Activated T-helper 2 cell treated with anti-CD3 and anti-CD28 coated beads, Interferon-gamma antibody, Interleukin-2, Interleukin-4, amounts not matched to agents 10 μg/mL and 5 μg/mL and 100 μg/mL, durations not matched to agents 14 hours and 24 hours and 36 hours (primary cell): ENCODE measurements around the gene CPNE8. TPM values are rescaled to one million over a fixed set of nuclear protein-coding genes. Genes with fewer than 3 reads are reported as not detected.

ENCODE experiments used
- DNase-seq: peaks from one replicate; pipeline ENCODE4 v3.0.0; 2021; ENCODE audit warnings: low spot score
- H3K27ac Mint-ChIP-seq: one replicate; pipeline ENCODE4 v1.8.0; 2021; ENCODE audit warnings: mixed read lengths
- H3K27me3 Mint-ChIP-seq: one replicate; pipeline ENCODE4 v1.8.0; 2021; ENCODE audit warnings: low read depth, mixed read lengths
- H3K36me3 Mint-ChIP-seq: one replicate; pipeline ENCODE4 v1.8.0; 2021; ENCODE audit warnings: low read depth, mixed read lengths
- H3K4me1 Mint-ChIP-seq: one replicate; pipeline ENCODE4 v1.8.0; 2021; ENCODE audit warnings: low read depth, mixed read lengths
- H3K4me3 Mint-ChIP-seq: one replicate; pipeline ENCODE4 v1.8.0; 2021; ENCODE audit warnings: low read depth, mild to moderate bottlenecking, moderate library complexity, mixed read lengths
- H3K9me3 Mint-ChIP-seq: one replicate; pipeline ENCODE4 v1.8.0; 2021; ENCODE audit warnings: mixed read lengths
- intact Hi-C: fragments of 100-400 bp; cut with micrococcal nuclease; formaldehyde crosslinking; loops from one replicate; pipeline ENCODE4 v1.15.1; 2023
- total RNA-seq: library from RNA; stranded (reverse); gene quantifications from 2 replicates; pipeline ENCODE4 v1.2.3, GENCODE V29; 2022

The CPNE8 gene
- total RNA-seq, result 4.7 and 5.0 TPM in 2 replicates

GRCh38 chr12:38905480-38906351, at the start of gene CPNE8:
CPNE8 (minus strand) TSS chr12:38905591; CDS start chr12:38905534, 57 bp downstream.
- intact Hi-C loops, result loop anchor here (1.0 to 10.0 kb wide), 6 partner anchors 131 to 768 kb away; no protein-coding TSS in a partner anchor
- Mint-ChIP-seq H3K4me3 (peak within 1 kb of the TSS; percentile 89), H3K27ac (peak within 1 kb of the TSS; percentile 90), H3K36me3 (peaks cover 3% of the 10 kb centered on the region), H3K9me3 (no peaks in the 10 kb centered on the region), H3K4me1 (peaks cover 31% of the 10 kb centered on the region), H3K27me3 (peaks cover 16% of the 10 kb centered on the region)
- DNase-seq, result peak; percentile 30

GRCh38 chr12:38954238-38954873, 49.0 kb upstream of the CPNE8 start:
- Mint-ChIP-seq H3K36me3 (no peaks in the 10 kb centered on the region), H3K27ac (no peak overlapping the region), H3K9me3 (no peaks in the 10 kb centered on the region), H3K4me1 (no peaks in the 10 kb centered on the region), H3K27me3 (no peaks in the 10 kb centered on the region), H3K4me3 (no peak overlapping the region)
- no peak for DNase-seq
- intact Hi-C loops, result no loop called here

- intact Hi-C loops, result no loop called here
- Mint-ChIP-seq H3K27ac (no peak overlapping the region), H3K27me3 (no peaks in the 10 kb centered on the region), H3K9me3 (no peaks in the 10 kb centered on the region), H3K36me3 (no peaks in the 10 kb centered on the region), H3K4me1 (no peaks in the 10 kb centered on the region), H3K4me3 (no peak overlapping the region)
- no peak for DNase-seq
Observed at GRCh38 chr12:38949363-38949762, 44.0 kb upstream of the CPNE8 start.

GRCh38 chr12:38934686-38935085, 29.3 kb upstream of the CPNE8 start:
- H3K9me3 Mint-ChIP-seq, result peaks cover 17% of the 10 kb centered on the region
- no peak overlapping the region for H3K27ac Mint-ChIP-seq
- no peak overlapping the region for H3K4me3 Mint-ChIP-seq
- DNase-seq, result no peak
- peaks cover 6% of the 10 kb centered on the region for H3K4me1 Mint-ChIP-seq
- H3K27me3 Mint-ChIP-seq, result no peaks in the 10 kb centered on the region
- H3K36me3 Mint-ChIP-seq, result no peaks in the 10 kb centered on the region
- intact Hi-C loops, result no loop called here

- no peak for DNase-seq
- Mint-ChIP-seq H3K27me3 (no peaks in the 10 kb centered on the region), H3K4me3 (no peak overlapping the region), H3K9me3 (peaks cover 17% of the 10 kb centered on the region), H3K27ac (no peak overlapping the region), H3K4me1 (peaks cover 6% of the 10 kb centered on the region), H3K36me3 (no peaks in the 10 kb centered on the region)
- intact Hi-C loops, result no loop called here
Observed at GRCh38 chr12:38934078-38934584, 28.7 kb upstream of the CPNE8 start.

GRCh38 chr12:38932320-38932719, 26.9 kb upstream of the CPNE8 start:
- Mint-ChIP-seq H3K4me3 (no peak overlapping the region), H3K27me3 (no peaks in the 10 kb centered on the region), H3K36me3 (no peaks in the 10 kb centered on the region), H3K27ac (no peak overlapping the region), H3K9me3 (peaks cover 11% of the 10 kb centered on the region), H3K4me1 (peaks cover 6% of the 10 kb centered on the region)
- intact Hi-C loops, result no loop called here
- DNase-seq, result no peak

GRCh38 chr12:38931461-38931860, 26.1 kb upstream of the CPNE8 start:
- DNase-seq, result no peak
- Mint-ChIP-seq H3K4me1 (peaks cover 6% of the 10 kb centered on the region), H3K36me3 (no peaks in the 10 kb centered on the region), H3K9me3 (peaks cover 7% of the 10 kb centered on the region), H3K27me3 (no peaks in the 10 kb centered on the region), H3K4me3 (no peak overlapping the region), H3K27ac (no peak overlapping the region)
- intact Hi-C loops, result no loop called here

GRCh38 chr12:38930990-38931389, 25.6 kb upstream of the CPNE8 start:
- no peaks in the 10 kb centered on the region for H3K27me3 Mint-ChIP-seq
- intact Hi-C loops, result no loop called here
- no peak overlapping the region for H3K27ac Mint-ChIP-seq
- no peak for DNase-seq
- H3K36me3 Mint-ChIP-seq, result no peaks in the 10 kb centered on the region
- peaks cover 6% of the 10 kb centered on the region for H3K4me1 Mint-ChIP-seq
- H3K9me3 Mint-ChIP-seq, result peaks cover 5% of the 10 kb centered on the region
- H3K4me3 Mint-ChIP-seq, result no peak overlapping the region

- Mint-ChIP-seq H3K9me3 (no peaks in the 10 kb centered on the region), H3K36me3 (no peaks in the 10 kb centered on the region), H3K4me3 (no peak overlapping the region), H3K27me3 (no peaks in the 10 kb centered on the region), H3K4me1 (peaks cover 2% of the 10 kb centered on the region), H3K27ac (no peak overlapping the region)
- no peak for DNase-seq
- intact Hi-C loops, result no loop called here
Observed at GRCh38 chr12:38926501-38926900, 21.1 kb upstream of the CPNE8 start.

GRCh38 chr12:38921025-38921677, 15.8 kb upstream of the CPNE8 start:
- intact Hi-C loops, result loop anchor here (1.0 to 5.0 kb wide), 2 partner anchors 182 to 351 kb away; no protein-coding TSS in a partner anchor
- no peaks in the 10 kb centered on the region for H3K4me1 Mint-ChIP-seq
- H3K27ac Mint-ChIP-seq, result no peak overlapping the region
- H3K4me3 Mint-ChIP-seq, result no peak overlapping the region
- no peaks in the 10 kb centered on the region for H3K27me3 Mint-ChIP-seq
- H3K36me3 Mint-ChIP-seq, result no peaks in the 10 kb centered on the region
- DNase-seq, result no peak
- H3K9me3 Mint-ChIP-seq, result no peaks in the 10 kb centered on the region

GRCh38 chr12:38919191-38919590, 13.8 kb upstream of the CPNE8 start:
- intact Hi-C loops, result no loop called here

GRCh38 chr12:38915429-38916182, 10.2 kb upstream of the CPNE8 start:
- Mint-ChIP-seq H3K4me1 (no peaks in the 10 kb centered on the region), H3K27ac (no peak overlapping the region), H3K27me3 (peaks cover 13% of the 10 kb centered on the region), H3K4me3 (no peak overlapping the region), H3K36me3 (no peaks in the 10 kb centered on the region), H3K9me3 (no peaks in the 10 kb centered on the region)
- intact Hi-C loops, result no loop called here
- no peak for DNase-seq

More at GRCh38 chr12:38919191-38919590, 13.8 kb upstream of the CPNE8 start:
- H3K9me3 Mint-ChIP-seq, result no peaks in the 10 kb centered on the region
- no peaks in the 10 kb centered on the region for H3K4me1 Mint-ChIP-seq
- H3K27me3 Mint-ChIP-seq, result peaks cover 7% of the 10 kb centered on the region
- H3K36me3 Mint-ChIP-seq, result no peaks in the 10 kb centered on the region
- DNase-seq, result no peak
- H3K27ac Mint-ChIP-seq, result no peak overlapping the region
- H3K4me3 Mint-ChIP-seq, result no peak overlapping the region
